Measurements from ENCODE around the gene MEGF11. TPM values are rescaled to one million over a fixed set of nuclear protein-coding genes. Genes with fewer than 3 reads are reported as not detected.

Gene MEGF11
- polyA plus RNA-seq, 1 of the 3 experiments (the other 2 are of a cell fraction), result not detected

DNA sequence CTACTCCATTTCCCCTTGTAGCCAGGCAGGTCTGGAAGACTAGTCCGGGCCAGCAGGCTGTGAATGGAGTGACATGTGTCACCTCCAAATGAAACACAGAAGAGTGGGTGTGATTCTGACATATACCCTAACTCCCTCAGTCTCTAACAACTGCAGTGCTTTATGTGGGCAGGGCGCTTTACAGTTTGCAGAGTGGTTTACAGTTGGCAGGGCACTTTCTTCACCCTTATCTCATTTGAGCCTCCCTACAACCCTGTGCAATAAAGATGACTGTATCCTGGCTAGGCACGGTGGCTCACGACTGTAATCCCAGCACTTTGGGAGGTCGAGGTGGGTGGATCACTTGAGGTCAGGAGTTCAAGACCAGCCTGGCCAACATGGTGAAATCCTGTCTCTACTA, 208.0 kb downstream of the MEGF11 start:
- no peak for TF ChIP-seq TAF1 (IDR thresholded peaks at IDR 0.05; ENCODE audit: borderline replicate concordance, low read depth, low read length)
- TF ChIP-seq, protein P1, sequence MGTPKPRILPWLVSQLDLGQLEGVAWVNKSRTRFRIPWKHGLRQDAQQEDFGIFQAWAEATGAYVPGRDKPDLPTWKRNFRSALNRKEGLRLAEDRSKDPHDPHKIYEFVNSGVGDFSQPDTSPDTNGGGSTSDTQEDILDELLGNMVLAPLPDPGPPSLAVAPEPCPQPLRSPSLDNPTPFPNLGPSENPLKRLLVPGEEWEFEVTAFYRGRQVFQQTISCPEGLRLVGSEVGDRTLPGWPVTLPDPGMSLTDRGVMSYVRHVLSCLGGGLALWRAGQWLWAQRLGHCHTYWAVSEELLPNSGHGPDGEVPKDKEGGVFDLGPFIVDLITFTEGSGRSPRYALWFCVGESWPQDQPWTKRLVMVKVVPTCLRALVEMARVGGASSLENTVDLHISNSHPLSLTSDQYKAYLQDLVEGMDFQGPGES (IDR thresholded peaks at IDR 0.05; ENCODE audit: low read depth, low read length), result no peak
- no peak for TF ChIP-seq RFX5 (IDR thresholded peaks at IDR 0.05; ENCODE audit: low read length)
- no peak overlapping the region for H3K27ac ChIP-seq (ENCODE audit: low read depth in 2 of 2, low read length in 1 of 2)
- DNase-seq, result no peak
- H3K4me1 ChIP-seq (ENCODE audit: control insufficient read depth in 1 of 2, insufficient read depth in 2 of 2, low read depth in 1 of 2, low read length in 1 of 2), result peaks cover 0 to 3% of the 10 kb centered on the region in 2 experiments; a peak in 1 of 4 replicates
- no peaks in the 10 kb centered on the region for H3F3A ChIP-seq (replicated peaks; ENCODE audit: insufficient read depth)
- no peaks in the 10 kb centered on the region for H3K36me3 ChIP-seq (replicated peaks in 1 of 2; ENCODE audit: control insufficient read depth in 1 of 2, insufficient read depth in 2 of 2, low read length in 1 of 2)
- H3K4me3 ChIP-seq (ENCODE audit: low read depth in 2 of 2, low read length in 1 of 2), result no peak overlapping the region
- CTCF ChIA-PET, result interaction anchor here (1.0 to 1.7 kb wide), 2 partner anchors 10 kb away, joined by 3 to 4 read pairs; no protein-coding TSS in a partner anchor
- H3K9ac ChIP-seq, result no peak overlapping the region
- H3K79me2 ChIP-seq (ENCODE audit: insufficient read depth), result no peaks in the 10 kb centered on the region
- H3K27me3 ChIP-seq (ENCODE audit: insufficient read depth), result no peaks in the 10 kb centered on the region; the same call in 1 of the 2 replicates
- no peaks in the 10 kb centered on the region for H3K9me3 ChIP-seq
- no peaks in the 10 kb centered on the region for H3K9me2 ChIP-seq
- 38% methylated on average over 5 of the region's 5 CpGs for WGBS (ENCODE audit: low lambda C conversion rate)
- H2AFZ ChIP-seq (ENCODE audit: low read depth), result no peak overlapping the region
- H3K4me2 ChIP-seq, result no peak overlapping the region
- no peaks in the 10 kb centered on the region for H4K20me1 ChIP-seq (ENCODE audit: insufficient read depth)
- POLR2A ChIA-PET, result no interaction called here

- Histone ChIP-seq H2AFZ (ENCODE audit: low read depth) (no peak overlapping the region), H3K9me2 (no peaks in the 10 kb centered on the region), H3K4me1 (ENCODE audit: control insufficient read depth in 1 of 2, insufficient read depth in 2 of 2, low read depth in 1 of 2, low read length in 1 of 2) (peaks cover 0 to 10% of the 10 kb centered on the region in 2 experiments; a peak in 1 of 4 replicates), H3K9ac (no peak overlapping the region), H3K4me3 (ENCODE audit: low read depth in 2 of 2, low read length in 1 of 2) (no peak overlapping the region), H4K20me1 (ENCODE audit: insufficient read depth) (no peaks in the 10 kb centered on the region), H3K36me3 (replicated peaks in 1 of 2; ENCODE audit: control insufficient read depth in 1 of 2, insufficient read depth in 2 of 2, low read length in 1 of 2) (no peaks in the 10 kb centered on the region), H3K79me2 (ENCODE audit: insufficient read depth) (no peaks in the 10 kb centered on the region), H3K27ac (ENCODE audit: low read depth in 2 of 2, low read length in 1 of 2) (no peak overlapping the region), H3K27me3 (ENCODE audit: insufficient read depth) (no peaks in the 10 kb centered on the region; the same call in 1 of the 2 replicates), H3K9me3 (no peaks in the 10 kb centered on the region), H3F3A (replicated peaks; ENCODE audit: insufficient read depth) (no peaks in the 10 kb centered on the region), H3K4me2 (no peak overlapping the region)
- 29% methylated on average over 3 of the region's 3 CpGs for WGBS (ENCODE audit: low lambda C conversion rate)
- no peak for TF ChIP-seq FOXJ3 (CRISPR knock-in tag; IDR thresholded peaks at IDR 0.05)
- no peak for TF ChIP-seq FOSL2 (IDR thresholded peaks at IDR 0.05; ENCODE audit: borderline replicate concordance, low read depth)
- ChIA-PET POLR2A (no interaction called here), CTCF (interaction anchor here (1.0 to 1.7 kb wide), 2 partner anchors 10 kb away, joined by 3 to 4 read pairs; no protein-coding TSS in a partner anchor)
- DNase-seq, result no peak
These were observed 208.7 kb downstream of the MEGF11 start for GRCh38 chr15:66044837-66045236.

- 55% methylated on average over 5 of the region's 8 CpGs for WGBS (ENCODE audit: low lambda C conversion rate)
- ChIA-PET POLR2A (no interaction called here), CTCF (interaction anchor here (1.1 kb wide), 1 partner anchor 17 kb away, joined by 3 read pairs; no protein-coding TSS in a partner anchor)
- DNase-seq, result no peak
- no peak overlapping the region for H3K4me3 ChIP-seq (ENCODE audit: low read depth in 2 of 2, low read length in 1 of 2)
- no peaks in the 10 kb centered on the region; the same call in 1 of the 2 replicates for H3K27me3 ChIP-seq (ENCODE audit: insufficient read depth)
- no peaks in the 10 kb centered on the region for H3K9me3 ChIP-seq
- no peaks in the 10 kb centered on the region for H3F3A ChIP-seq (replicated peaks; ENCODE audit: insufficient read depth)
- no peak overlapping the region for H3K9ac ChIP-seq
- no peak overlapping the region for H3K4me2 ChIP-seq
- H3K9me2 ChIP-seq, result no peaks in the 10 kb centered on the region
- H3K27ac ChIP-seq (ENCODE audit: low read depth in 2 of 2, low read length in 1 of 2), result no peak overlapping the region
- no peaks in the 10 kb centered on the region for H3K36me3 ChIP-seq (replicated peaks in 1 of 2; ENCODE audit: control insufficient read depth in 1 of 2, insufficient read depth in 2 of 2, low read length in 1 of 2)
- no peaks in the 10 kb centered on the region for H3K79me2 ChIP-seq (ENCODE audit: insufficient read depth)
- H2AFZ ChIP-seq (ENCODE audit: low read depth), result no peak overlapping the region
- no peaks in the 10 kb centered on the region for H4K20me1 ChIP-seq (ENCODE audit: insufficient read depth)
- H3K4me1 ChIP-seq (ENCODE audit: control insufficient read depth in 1 of 2, insufficient read depth in 2 of 2, low read depth in 1 of 2, low read length in 1 of 2), result peaks cover 0 to 15% of the 10 kb centered on the region in 2 experiments; a peak in 1 of 4 replicates
- no peak for TF ChIP-seq TCF12 (IDR thresholded peaks at IDR 0.05)
- no peak for TF ChIP-seq RCOR1 (IDR thresholded peaks at IDR 0.05; ENCODE audit: low read length)
- no peak for TF ChIP-seq EP300 (IDR thresholded peaks at IDR 0.05; ENCODE audit: borderline replicate concordance in 1 of 2, low read depth in 1 of 2, low read length in 1 of 2)
- TF ChIP-seq FOXM1 (IDR thresholded peaks at IDR 0.05; ENCODE audit: low read depth), result no peak
- no peak for TF ChIP-seq TAF1 (IDR thresholded peaks at IDR 0.05; ENCODE audit: borderline replicate concordance, low read depth, low read length)
- no peak for TF ChIP-seq POLR2AphosphoS5 (IDR thresholded peaks at IDR 0.05; ENCODE audit: low read depth, low read length)
- no peak for TF ChIP-seq NFIC (IDR thresholded peaks at IDR 0.05; ENCODE audit: borderline replicate concordance)
- TF ChIP-seq RXRA (IDR thresholded peaks at IDR 0.05; ENCODE audit: borderline replicate concordance, low read depth), result no peak
- no peak for TF ChIP-seq JUND (IDR thresholded peaks at IDR 0.05)
- TF ChIP-seq ELF1 (IDR thresholded peaks at IDR 0.05), result no peak
- TF ChIP-seq, protein P2, sequence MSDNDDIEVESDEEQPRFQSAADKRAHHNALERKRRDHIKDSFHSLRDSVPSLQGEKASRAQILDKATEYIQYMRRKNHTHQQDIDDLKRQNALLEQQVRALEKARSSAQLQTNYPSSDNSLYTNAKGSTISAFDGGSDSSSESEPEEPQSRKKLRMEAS (IDR thresholded peaks at IDR 0.05; ENCODE audit: low read depth), result no peak
- no peak for TF ChIP-seq SIN3A (IDR thresholded peaks at IDR 0.05; ENCODE audit: borderline replicate concordance, low read depth, low read length)
- no peak for TF ChIP-seq MEF2A (IDR thresholded peaks at IDR 0.05; ENCODE audit: borderline replicate concordance, low read depth)
- no peak for TF ChIP-seq REST (IDR thresholded peaks at IDR 0.05; ENCODE audit: low read depth, low read length)
- no peak for TF ChIP-seq SMC3 (IDR thresholded peaks at IDR 0.05; ENCODE audit: low read depth, low read length)
- no peak for TF ChIP-seq RFX5 (IDR thresholded peaks at IDR 0.05; ENCODE audit: low read length)
These were observed 210.3 kb downstream of the MEGF11 start for GRCh38 chr15:66043264-66043663.
